Panc1 (cell line): Measurements from ENCODE around the gene TMEM150A. TPM values are rescaled to one million over a fixed set of nuclear protein-coding genes. Genes with fewer than 3 reads are reported as not detected.
A peak's percentile ranks its signal among the peaks of the same experiment; 100 is the strongest.

Experiments used
- ATAC-seq: fragments of 200-7000 bp; cut with Tn5 transposase; 2 replicates; pipeline ENCODE4 v1.9.1; 2020; ENCODE audit warnings: mild to moderate bottlenecking, moderate library complexity
- BruUV-seq: library from RNA; stranded (reverse); fragments of 400-500 nt; replicated peaks from 2 replicates; lab custom pipeline; 2021; lab: Mats Ljungman, UMichigan
- CTCF ChIA-PET: fragments of 300-600 bp; sonication (Branson Sonifier 250); formaldehyde crosslinking; loops from one replicate; lab custom pipeline; 2022; ENCODE audit warnings: antibody characterized with exemption; lab: Charles Lee
- POLR2A ChIA-PET: fragments of 300-600 bp; sonication (Branson Sonifier 250); formaldehyde crosslinking; loops from one replicate; lab custom pipeline; 2022; ENCODE audit warnings: antibody characterized with exemption; lab: Charles Lee
- DNase-seq: peaks from one replicate; pipeline ENCODE4 v3.0.0-alpha.2; 2010; ENCODE audit warnings: low read depth, low spot score
- H3K27ac ChIP-seq: 2 replicates; pipeline ENCODE4 v1.5.1; 2011; ENCODE audit warnings: mild to moderate bottlenecking, low read length, inconsistent platforms
- H3K27me3 ChIP-seq: fragments of 200-500 bp; sonication (Bioruptor generic); 2 replicates; pipeline ENCODE4 v1.6.0; 2014; ENCODE audit warnings: low read length, inconsistent platforms; ENCODE audit not compliant: control insufficient read depth, insufficient read depth
- H3K36me3 ChIP-seq: fragments of 200-500 bp; sonication (Bioruptor generic); 2 replicates; pipeline ENCODE4 v1.5.1; 2014; ENCODE audit warnings: inconsistent platforms, mild to moderate bottlenecking, low read length, moderate library complexity; ENCODE audit not compliant: control insufficient read depth, insufficient read depth
- H3K4me1 ChIP-seq: 2 replicates; pipeline ENCODE4 v1.5.1; 2011; ENCODE audit warnings: inconsistent platforms, mild to moderate bottlenecking, low read length, moderate library complexity; ENCODE audit not compliant: control insufficient read depth, insufficient read depth
- H3K4me3 ChIP-seq, 2 experiments: 2 replicates each; pipeline ENCODE4 v1.5.1; 2011 to 2012; ENCODE audit warnings: low read depth in 2 of 2, low read length in 2 of 2, mild to moderate bottlenecking in 2 of 2, inconsistent platforms in 1 of 2, moderate library complexity in 1 of 2
- H3K9me3 ChIP-seq: fragments of 200-500 bp; sonication (Bioruptor generic); 2 replicates; pipeline ENCODE4 v1.5.1; 2014; ENCODE audit warnings: low read depth, mild to moderate bottlenecking, inconsistent platforms, low read length, moderate library complexity; ENCODE audit not compliant: control insufficient read depth, insufficient read depth
- CTCF ChIP-seq: fragments of 450-650 bp; IDR thresholded peaks from 2 replicates; pipeline ENCODE4 v1.5.1; 2017; ENCODE audit warnings: mild to moderate bottlenecking
- POLR2AphosphoS5 ChIP-seq: IDR thresholded peaks from 2 replicates; pipeline ENCODE4 v1.6.1; 2012; ENCODE audit warnings: mild to moderate bottlenecking, low read depth, low read length, moderate library complexity
- REST ChIP-seq, 2 experiments: IDR thresholded peaks; 2 replicates each; pipeline ENCODE4 v1.6.1; 2011 to 2012; ENCODE audit warnings: low read depth in 2 of 2, control low read depth in 1 of 2, low read length in 1 of 2, mild to moderate bottlenecking in 1 of 2, moderate library complexity in 1 of 2; ENCODE audit not compliant: insufficient read depth in 1 of 2
- SIN3A ChIP-seq: IDR thresholded peaks from 2 replicates; pipeline ENCODE4 v1.6.1; 2012; ENCODE audit warnings: low read depth, mild to moderate bottlenecking, low read length, moderate library complexity, borderline replicate concordance; ENCODE audit not compliant: insufficient read depth
- TCF7L2 ChIP-seq: IDR thresholded peaks from 2 replicates; pipeline ENCODE4 v1.6.1; 2011; ENCODE audit warnings: mild to moderate bottlenecking, low read depth, low read length, inconsistent platforms
- in situ Hi-C: cut with HindIII; loops from 2 replicates; pipeline ENCODE4 v1.10.0; 2016; ENCODE audit warnings: low sequenced_read_pairs, low pct_unique_long_range_greater_than_20kb
- intact Hi-C: fragments of 100-400 bp; cut with micrococcal nuclease; formaldehyde crosslinking; loops from one replicate; pipeline ENCODE4 v1.10.0; 2022; ENCODE audit not compliant: unreplicated experiment
- total RNA-seq: library from RNA; stranded (reverse); gene quantifications from one replicate; pipeline ENCODE4 v1.2.1, GENCODE V29; 2021; ENCODE audit not compliant: unreplicated experiment

TMEM150A gene
- total RNA-seq, 1 experiment from 2014 or later = 30.4 TPM

GRCh38 chr2:85596486-85597143 lies 5.9 kb downstream of the TMEM150A start:
- Histone ChIP-seq H3K9me3 (no peaks in the 10 kb centered on the region), H3K36me3 (peaks cover 2% of the 10 kb centered on the region; the same call in 1 of the 2 replicates), H3K4me3 (peak overlapping the region; percentile 91 to 99), H3K27ac (peak overlapping the region; percentile 96), H3K4me1 (peaks cover 42% of the 10 kb centered on the region), H3K27me3 (no peaks in the 10 kb centered on the region)
- in situ Hi-C loops (no loop called here), intact Hi-C loops (no loop called here)
- CTCF ChIA-PET = interaction anchor here (0.6 kb wide), 1 partner anchor 47 kb away, joined by 4 read pairs; no protein-coding TSS in a partner anchor
- DNase-seq (no peak), ATAC-seq (no peak)
- TF ChIP-seq POLR2AphosphoS5 (0 out of 2 replicates have a peak, but pooled peaks have one; percentile 3), TCF7L2 (no peak), SIN3A (no peak), REST (IDR thresholded peaks at IDR 0.05; ENCODE audit: insufficient read depth in 1 of 2, low read depth in 2 of 2, low read length in 1 of 2) (no peak), CTCF (no peak)
- POLR2A ChIA-PET = interaction anchor here (0.5 kb wide), 1 partner anchor 35 kb away, joined by 3 read pairs; no protein-coding TSS in a partner anchor
- BruUV-seq = no TSS peak

- no peaks in the 10 kb centered on the region for H3K9me3 ChIP-seq
- ATAC-seq = peak; percentile 24
- TF ChIP-seq TCF7L2 (no peak), CTCF (no peak), REST (IDR thresholded peaks at IDR 0.05; ENCODE audit: insufficient read depth in 1 of 2, low read depth in 2 of 2, low read length in 1 of 2) (no peak), POLR2AphosphoS5 (no peak), SIN3A (no peak)
Observed at GRCh38 chr2:85596026-85596333, 6.5 kb downstream of the TMEM150A start.

More at GRCh38 chr2:85596026-85596333, 6.5 kb downstream of the TMEM150A start:
- Histone ChIP-seq H3K27ac (peak overlapping the region; percentile 96), H3K36me3 (peaks cover 2% of the 10 kb centered on the region; the same call in 1 of the 2 replicates), H3K27me3 (no peaks in the 10 kb centered on the region), H3K4me1 (peaks cover 36% of the 10 kb centered on the region), H3K4me3 (peak overlapping the region; percentile 91 to 99)
- in situ Hi-C loops = no loop called here
- no peak for DNase-seq
- ChIA-PET CTCF (no interaction called here), POLR2A (interaction anchor here (1.0 to 1.2 kb wide), 2 partner anchors 9 to 10 kb away, joined by 3 read pairs; no protein-coding TSS in a partner anchor)
- intact Hi-C loops = no loop called here
- BruUV-seq = no TSS peak
